Measurements from ENCODE around the gene MXRA7. TPM values are rescaled to one million over a fixed set of nuclear protein-coding genes. Genes with fewer than 3 reads are reported as not detected.

The MXRA7 gene
- total RNA-seq, 1 experiment from 2014 or later: 77.9 TPM

DNA sequence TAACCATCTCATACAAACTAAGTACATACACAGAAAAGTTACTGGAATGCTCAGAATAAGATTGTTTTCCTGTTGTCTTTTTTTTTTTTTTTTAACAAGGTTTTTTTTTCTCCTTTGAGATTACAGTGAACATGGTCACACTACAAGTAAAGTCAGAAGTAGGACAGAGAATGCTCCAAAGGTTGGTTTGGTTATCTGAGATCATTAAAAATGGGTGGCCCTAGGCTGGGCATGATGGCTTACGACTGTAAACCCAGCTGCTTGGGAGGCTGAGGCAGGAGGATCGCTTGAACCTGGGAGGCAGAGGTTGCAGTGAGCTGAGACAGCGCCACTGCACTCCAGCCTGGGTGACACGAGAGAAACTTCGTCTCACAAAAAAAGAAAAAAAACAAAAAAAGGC, 60.3 kb downstream of the MXRA7 start:
- H3K4me1 ChIP-seq (ENCODE audit: control insufficient read depth, insufficient read depth, low read length): no peaks in the 10 kb centered on the region
- H3K27me3 ChIP-seq (ENCODE audit: control insufficient read depth, insufficient read depth, low read length): no peaks in the 10 kb centered on the region
- no TSS peak for BruUV-seq (replicated peaks)
- H3K4me3 ChIP-seq (ENCODE audit: low read depth in 2 of 2, low read length in 2 of 2): no peak overlapping the region
- no peaks in the 10 kb centered on the region for H3K36me3 ChIP-seq (ENCODE audit: control insufficient read depth, insufficient read depth, low read length)
- H3K9me3 ChIP-seq (ENCODE audit: control insufficient read depth, insufficient read depth, low read depth, low read length): peaks cover 4% of the 10 kb centered on the region; the same call in 1 of the 2 replicates
- TF ChIP-seq POLR2AphosphoS5 (IDR thresholded peaks at IDR 0.05; ENCODE audit: low read depth, low read length): no peak
- TF ChIP-seq SIN3A (IDR thresholded peaks at IDR 0.05; ENCODE audit: borderline replicate concordance, insufficient read depth, low read depth, low read length): no peak
- TF ChIP-seq, protein P1, sequence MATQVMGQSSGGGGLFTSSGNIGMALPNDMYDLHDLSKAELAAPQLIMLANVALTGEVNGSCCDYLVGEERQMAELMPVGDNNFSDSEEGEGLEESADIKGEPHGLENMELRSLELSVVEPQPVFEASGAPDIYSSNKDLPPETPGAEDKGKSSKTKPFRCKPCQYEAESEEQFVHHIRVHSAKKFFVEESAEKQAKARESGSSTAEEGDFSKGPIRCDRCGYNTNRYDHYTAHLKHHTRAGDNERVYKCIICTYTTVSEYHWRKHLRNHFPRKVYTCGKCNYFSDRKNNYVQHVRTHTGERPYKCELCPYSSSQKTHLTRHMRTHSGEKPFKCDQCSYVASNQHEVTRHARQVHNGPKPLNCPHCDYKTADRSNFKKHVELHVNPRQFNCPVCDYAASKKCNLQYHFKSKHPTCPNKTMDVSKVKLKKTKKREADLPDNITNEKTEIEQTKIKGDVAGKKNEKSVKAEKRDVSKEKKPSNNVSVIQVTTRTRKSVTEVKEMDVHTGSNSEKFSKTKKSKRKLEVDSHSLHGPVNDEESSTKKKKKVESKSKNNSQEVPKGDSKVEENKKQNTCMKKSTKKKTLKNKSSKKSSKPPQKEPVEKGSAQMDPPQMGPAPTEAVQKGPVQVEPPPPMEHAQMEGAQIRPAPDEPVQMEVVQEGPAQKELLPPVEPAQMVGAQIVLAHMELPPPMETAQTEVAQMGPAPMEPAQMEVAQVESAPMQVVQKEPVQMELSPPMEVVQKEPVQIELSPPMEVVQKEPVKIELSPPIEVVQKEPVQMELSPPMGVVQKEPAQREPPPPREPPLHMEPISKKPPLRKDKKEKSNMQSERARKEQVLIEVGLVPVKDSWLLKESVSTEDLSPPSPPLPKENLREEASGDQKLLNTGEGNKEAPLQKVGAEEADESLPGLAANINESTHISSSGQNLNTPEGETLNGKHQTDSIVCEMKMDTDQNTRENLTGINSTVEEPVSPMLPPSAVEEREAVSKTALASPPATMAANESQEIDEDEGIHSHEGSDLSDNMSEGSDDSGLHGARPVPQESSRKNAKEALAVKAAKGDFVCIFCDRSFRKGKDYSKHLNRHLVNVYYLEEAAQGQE (IDR thresholded peaks at IDR 0.05; ENCODE audit: insufficient read depth in 1 of 2, low read depth in 2 of 2, low read length in 1 of 2): no peak
- TF ChIP-seq CTCF (IDR thresholded peaks at IDR 0.05): no peak
- TF ChIP-seq TCF7L2 (IDR thresholded peaks at IDR 0.05; ENCODE audit: low read depth, low read length): no peak
- in situ Hi-C loops (cut with HindIII; ENCODE audit: low pct_unique_long_range_greater_than_20kb, low sequenced_read_pairs) (no loop called here), intact Hi-C loops (cut with micrococcal nuclease; ENCODE audit: unreplicated experiment) (no loop called here)
- ATAC-seq (no peak), DNase-seq (ENCODE audit: low read depth, low spot score) (no peak)
- no peak overlapping the region for H3K27ac ChIP-seq (ENCODE audit: low read length)
- ChIA-PET CTCF (interaction anchor here (0.7 kb wide), 1 partner anchor 15 kb away, joined by 8 read pairs; no protein-coding TSS in a partner anchor), POLR2A (no interaction called here)

- intact Hi-C loops (cut with micrococcal nuclease; ENCODE audit: unreplicated experiment) (no loop called here), in situ Hi-C loops (cut with HindIII; ENCODE audit: low pct_unique_long_range_greater_than_20kb, low sequenced_read_pairs) (no loop called here)
Observed at GRCh38 chr17:76646712-76647111, 64.1 kb downstream of the MXRA7 start.

More at GRCh38 chr17:76646712-76647111, 64.1 kb downstream of the MXRA7 start:
- ATAC-seq (no peak), DNase-seq (ENCODE audit: low read depth, low spot score) (no peak)
- Histone ChIP-seq H3K9me3 (ENCODE audit: control insufficient read depth, insufficient read depth, low read depth, low read length) (peaks cover 4% of the 10 kb centered on the region; the same call in 1 of the 2 replicates), H3K4me3 (ENCODE audit: low read depth in 2 of 2, low read length in 2 of 2) (no peak overlapping the region), H3K36me3 (ENCODE audit: control insufficient read depth, insufficient read depth, low read length) (no peaks in the 10 kb centered on the region), H3K27ac (ENCODE audit: low read length) (no peak overlapping the region), H3K4me1 (ENCODE audit: control insufficient read depth, insufficient read depth, low read length) (no peaks in the 10 kb centered on the region), H3K27me3 (ENCODE audit: control insufficient read depth, insufficient read depth, low read length) (no peaks in the 10 kb centered on the region)
- ChIA-PET CTCF (no interaction called here), POLR2A (no interaction called here)
- TF ChIP-seq, protein P1 (IDR thresholded peaks at IDR 0.05; ENCODE audit: insufficient read depth in 1 of 2, low read depth in 2 of 2, low read length in 1 of 2): no peak
- TF ChIP-seq POLR2AphosphoS5 (IDR thresholded peaks at IDR 0.05; ENCODE audit: low read depth, low read length) (no peak), TCF7L2 (IDR thresholded peaks at IDR 0.05; ENCODE audit: low read depth, low read length) (no peak), CTCF (IDR thresholded peaks at IDR 0.05) (no peak), SIN3A (IDR thresholded peaks at IDR 0.05; ENCODE audit: borderline replicate concordance, insufficient read depth, low read depth, low read length) (no peak)
- BruUV-seq (replicated peaks): no TSS peak

All from Panc1 (cell line).